ENCODE results near the gene MAP3K13. TPM values are rescaled to one million over a fixed set of nuclear protein-coding genes. Genes with fewer than 3 reads are reported as not detected.

The MAP3K13 gene
- total RNA-seq, 6 experiments from 2014 or later = 20.9 to 28.4 (median 25.1) TPM

- no peaks in the 10 kb centered on the region for H3K9me3 Mint-ChIP-seq
- DNase-seq = no peak
- H3K4me1 Mint-ChIP-seq (ENCODE audit: low read depth) = peaks cover 6% of the 10 kb centered on the region
- H3K36me3 Mint-ChIP-seq (ENCODE audit: low read depth) = no peaks in the 10 kb centered on the region
- no peak overlapping the region for H3K4me3 Mint-ChIP-seq
- H3K27me3 Mint-ChIP-seq (ENCODE audit: insufficient read depth) = no peaks in the 10 kb centered on the region; the same call in 1 of the 2 replicates
- no peak overlapping the region for H3K27ac Mint-ChIP-seq
- TF ChIP-seq CTCF (IDR thresholded peaks at IDR 0.05) = no peak
Measured at GRCh38 chr3:185356499-185356898, 6.4 kb upstream of the MAP3K13 start.

- no peak overlapping the region for H3K27ac Mint-ChIP-seq
Measured at GRCh38 chr3:185361920-185362319, 1.0 kb upstream of the MAP3K13 start.

GRCh38 chr3:185363662-185364203, 797 bp downstream of the MAP3K13 start:
- no peak for DNase-seq
- no peak for TF ChIP-seq CTCF (IDR thresholded peaks at IDR 0.05)
- Mint-ChIP-seq H3K4me1 (ENCODE audit: low read depth) (peaks cover 34% of the 10 kb centered on the region), H3K9me3 (no peaks in the 10 kb centered on the region), H3K27me3 (ENCODE audit: insufficient read depth) (peaks cover 9% of the 10 kb centered on the region), H3K27ac (peak overlapping the region; percentile 52; the same call in 1 of the 2 replicates), H3K4me3 (peak overlapping the region; percentile 88), H3K36me3 (ENCODE audit: low read depth) (no peaks in the 10 kb centered on the region)

More at GRCh38 chr3:185361920-185362319, 1.0 kb upstream of the MAP3K13 start:
- Mint-ChIP-seq H3K27me3 (ENCODE audit: insufficient read depth) (peaks cover 9% of the 10 kb centered on the region), H3K9me3 (no peaks in the 10 kb centered on the region), H3K36me3 (ENCODE audit: low read depth) (no peaks in the 10 kb centered on the region), H3K4me1 (ENCODE audit: low read depth) (peaks cover 29% of the 10 kb centered on the region), H3K4me3 (peak overlapping the region; percentile 88)
- DNase-seq = peak; percentile 43
- no peak for TF ChIP-seq CTCF (IDR thresholded peaks at IDR 0.05)

- peaks cover 9% of the 10 kb centered on the region for H3K27me3 Mint-ChIP-seq (ENCODE audit: insufficient read depth)
- TF ChIP-seq CTCF (IDR thresholded peaks at IDR 0.05) = no peak
- no peaks in the 10 kb centered on the region for H3K36me3 Mint-ChIP-seq (ENCODE audit: low read depth)
- no peaks in the 10 kb centered on the region for H3K9me3 Mint-ChIP-seq
- no peak overlapping the region for H3K4me3 Mint-ChIP-seq
- no peak overlapping the region for H3K27ac Mint-ChIP-seq
- H3K4me1 Mint-ChIP-seq (ENCODE audit: low read depth) = peaks cover 34% of the 10 kb centered on the region
- no peak for DNase-seq
Measured at GRCh38 chr3:185365291-185366073, 2.5 kb downstream of the MAP3K13 start.

- Mint-ChIP-seq H3K4me1 (ENCODE audit: low read depth) (peaks cover 34% of the 10 kb centered on the region), H3K36me3 (ENCODE audit: low read depth) (no peaks in the 10 kb centered on the region), H3K27me3 (ENCODE audit: insufficient read depth) (peaks cover 9% of the 10 kb centered on the region), H3K9me3 (no peaks in the 10 kb centered on the region), H3K4me3 (no peak overlapping the region), H3K27ac (no peak overlapping the region)
- TF ChIP-seq CTCF (IDR thresholded peaks at IDR 0.05) = no peak
- no peak for DNase-seq
Measured at GRCh38 chr3:185366074-185366335, 3.1 kb downstream of the MAP3K13 start.
